Fibroblast of the conjunctiva (primary cell): ENCODE results near the gene AXL.

Experiments
- DNase-seq: peaks from one replicate; pipeline ENCODE4 v3.0.0-alpha.2; 2010; ENCODE audit warnings: low read depth

Gene AXL

GRCh38 chr19:41235480-41235879, 16.5 kb downstream of the AXL start:
- no peak for DNase-seq

- no peak for DNase-seq
These were observed 19.2 kb downstream of the AXL start for GRCh38 chr19:41238244-41238643.

GRCh38 chr19:41239363-41239762, 20.3 kb downstream of the AXL start:
- no peak for DNase-seq

- no peak for DNase-seq
These were observed 21.0 kb downstream of the AXL start for GRCh38 chr19:41239961-41240574.

- DNase-seq: no peak
These were observed 22.8 kb downstream of the AXL start for GRCh38 chr19:41241859-41242258.

GRCh38 chr19:41244117-41244516, 25.1 kb downstream of the AXL start:
- no peak for DNase-seq

GRCh38 chr19:41245843-41246242, 26.8 kb downstream of the AXL start:
- no peak for DNase-seq

- DNase-seq: no peak
These were observed 29.9 kb downstream of the AXL start for GRCh38 chr19:41248895-41249294.

GRCh38 chr19:41249707-41250423, 30.8 kb downstream of the AXL start:
- no peak for DNase-seq

- no peak for DNase-seq
These were observed 34.6 kb downstream of the AXL start for GRCh38 chr19:41253660-41254059.

- no peak for DNase-seq
These were observed 36.1 kb downstream of the AXL start for GRCh38 chr19:41255171-41255570.

- no peak for DNase-seq
These were observed 42.6 kb downstream of the AXL start for GRCh38 chr19:41261474-41262190.

GRCh38 chr19:41263042-41263849, 44.2 kb downstream of the AXL start:
- peak; percentile 26 for DNase-seq

- DNase-seq: peak; percentile 100
These were observed 45.0 kb downstream of the AXL start, which contains the start of gene HNRNPUL1 for GRCh38 chr19:41263850-41264580. HNRNPUL1 (plus strand) TSS chr19:41264372; CDS start chr19:41264504, 132 bp downstream.

GRCh38 chr19:41264581-41265394, 45.8 kb downstream of the AXL start:
- DNase-seq: no peak

GRCh38 chr19:41265395-41266153, 46.6 kb downstream of the AXL start:
- DNase-seq: no peak

GRCh38 chr19:41269055-41269454, 50.0 kb downstream of the AXL start:
- no peak for DNase-seq

- no peak for DNase-seq
These were observed 50.5 kb downstream of the AXL start for GRCh38 chr19:41269571-41269970.

GRCh38 chr19:41273076-41273475, 54.1 kb downstream of the AXL start:
- DNase-seq: no peak

GRCh38 chr19:41274802-41275201, 55.8 kb downstream of the AXL start:
- no peak for DNase-seq
